ENCODE measurements around the gene PRICKLE2.

- TF ChIP-seq, protein P1, sequence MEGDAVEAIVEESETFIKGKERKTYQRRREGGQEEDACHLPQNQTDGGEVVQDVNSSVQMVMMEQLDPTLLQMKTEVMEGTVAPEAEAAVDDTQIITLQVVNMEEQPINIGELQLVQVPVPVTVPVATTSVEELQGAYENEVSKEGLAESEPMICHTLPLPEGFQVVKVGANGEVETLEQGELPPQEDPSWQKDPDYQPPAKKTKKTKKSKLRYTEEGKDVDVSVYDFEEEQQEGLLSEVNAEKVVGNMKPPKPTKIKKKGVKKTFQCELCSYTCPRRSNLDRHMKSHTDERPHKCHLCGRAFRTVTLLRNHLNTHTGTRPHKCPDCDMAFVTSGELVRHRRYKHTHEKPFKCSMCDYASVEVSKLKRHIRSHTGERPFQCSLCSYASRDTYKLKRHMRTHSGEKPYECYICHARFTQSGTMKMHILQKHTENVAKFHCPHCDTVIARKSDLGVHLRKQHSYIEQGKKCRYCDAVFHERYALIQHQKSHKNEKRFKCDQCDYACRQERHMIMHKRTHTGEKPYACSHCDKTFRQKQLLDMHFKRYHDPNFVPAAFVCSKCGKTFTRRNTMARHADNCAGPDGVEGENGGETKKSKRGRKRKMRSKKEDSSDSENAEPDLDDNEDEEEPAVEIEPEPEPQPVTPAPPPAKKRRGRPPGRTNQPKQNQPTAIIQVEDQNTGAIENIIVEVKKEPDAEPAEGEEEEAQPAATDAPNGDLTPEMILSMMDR (IDR thresholded peaks at IDR 0.05): no peak
- TF ChIP-seq POLR2A (IDR thresholded peaks at IDR 0.05): no peak
Observed at GRCh38 chr3:64082961-64083541, 142.2 kb downstream of the PRICKLE2 start.
